GM12891 (cell line): ENCODE measurements around the gene PTX4.
"Not testable (repeated sequence)": the region's sequence is repeated elsewhere in the genome, so short reads cannot be mapped to it uniquely, and the experiment has no call there.

ENCODE experiments used
- DNase-seq: peaks from one replicate; pipeline ENCODE4 v3.0.0; 2011; ENCODE audit warnings: low spot score; ENCODE audit not compliant: insufficient read length
- FAIRE-seq: peaks from 2 replicates; lab custom pipeline; 2011; peaks lifted over from hg19 to GRCh38; lab: Jason Lieb, UNC
- PAX5 ChIP-seq: IDR thresholded peaks from 2 replicates; pipeline ENCODE4 v1.6.1; 2011; ENCODE audit warnings: low read length, moderate library complexity, mild to moderate bottlenecking; ENCODE audit not compliant: insufficient read depth, severe bottlenecking
- POLR2A ChIP-seq: IDR thresholded peaks from 2 replicates; pipeline ENCODE4 v1.6.1; 2011; ENCODE audit warnings: low read depth, low read length, control low read depth
- POLR2AphosphoS5 ChIP-seq: IDR thresholded peaks from 2 replicates; pipeline ENCODE4 v1.6.1; 2011; ENCODE audit warnings: low read depth, low read length, control low read depth
- POU2F2 ChIP-seq: IDR thresholded peaks from 2 replicates; pipeline ENCODE4 v1.6.1; 2011; ENCODE audit warnings: low read depth, mild to moderate bottlenecking, control low read depth, low read length, moderate library complexity
- SPI1 ChIP-seq: IDR thresholded peaks from 2 replicates; pipeline ENCODE4 v1.6.1; 2011; ENCODE audit warnings: low read depth, low read length, control low read depth
- TAF1 ChIP-seq: IDR thresholded peaks from 2 replicates; pipeline ENCODE4 v1.6.1; 2011; ENCODE audit warnings: low read depth, low read length, control low read depth

The PTX4 gene

GRCh38 chr16:1441391-1441829, 47.3 kb downstream of the PTX4 start:
- DNase-seq (no peak), FAIRE-seq (no peak)
- TF ChIP-seq POLR2AphosphoS5 (no peak), SPI1 (no peak), POLR2A (no peak), TAF1 (no peak), POU2F2 (no peak), PAX5 (no peak)

GRCh38 chr16:1439699-1440074, 49.1 kb downstream of the PTX4 start:
- DNase-seq, FAIRE-seq: not testable (repeated sequence)

GRCh38 chr16:1439058-1439698, 49.6 kb downstream of the PTX4 start:
- no peak for FAIRE-seq

GRCh38 chr16:1438229-1439057, 50.3 kb downstream of the PTX4 start:
- TF ChIP-seq POU2F2, result no peak
- TF ChIP-seq POLR2AphosphoS5, result no peak
- TF ChIP-seq POLR2A, result no peak
- TF ChIP-seq TAF1, result no peak
- TF ChIP-seq SPI1, result no peak
- TF ChIP-seq PAX5, result no peak
- DNase-seq (no peak), FAIRE-seq (no peak)

More at GRCh38 chr16:1439058-1439698, 49.6 kb downstream of the PTX4 start:
- no peak for DNase-seq
- TF ChIP-seq POU2F2, result no peak
- no peak for TF ChIP-seq TAF1
- TF ChIP-seq PAX5, result no peak
- TF ChIP-seq POLR2AphosphoS5, result no peak
- no peak for TF ChIP-seq POLR2A
- no peak for TF ChIP-seq SPI1

- FAIRE-seq (no peak), DNase-seq (no peak)
- no peak for TF ChIP-seq SPI1
- TF ChIP-seq POLR2AphosphoS5, result no peak
- no peak for TF ChIP-seq PAX5
- TF ChIP-seq POLR2A, result no peak
- no peak for TF ChIP-seq POU2F2
- no peak for TF ChIP-seq TAF1
These were observed 51.1 kb downstream of the PTX4 start for GRCh38 chr16:1437606-1438005.

- DNase-seq (no peak), FAIRE-seq (no peak)
- TF ChIP-seq POLR2A (no peak), PAX5 (no peak), POLR2AphosphoS5 (no peak), TAF1 (no peak), POU2F2 (no peak)
These were observed 51.9 kb downstream of the PTX4 start for GRCh38 chr16:1436731-1437355.

GRCh38 chr16:1435921-1436697, 52.6 kb downstream of the PTX4 start:
- no peak for DNase-seq
- TF ChIP-seq POLR2A (no peak), POU2F2 (no peak), POLR2AphosphoS5 (no peak), PAX5 (no peak), SPI1 (no peak), TAF1 (no peak)

More at GRCh38 chr16:1435921-1436697, 52.6 kb downstream of the PTX4 start:
- no peak for FAIRE-seq
